Measurements from ENCODE around the gene ERBB4.
A peak's percentile ranks its signal among the peaks of the same experiment; 100 is the strongest.

GRCh38 chr2:212249451-212249850 is 289.2 kb downstream of the ERBB4 start:
- peak; percentile 47 for TF ChIP-seq CTCF (IDR thresholded peaks at IDR 0.05; ENCODE audit: low read length)
- TF ChIP-seq EZH2 (optimal IDR thresholded peaks at IDR 0.05; ENCODE audit: low read depth, low read length): no peak

Measured in MM.1S (cell line).